HG02642 (cell line): ENCODE measurements around the gene LAMA2.

ENCODE experiments used
- ATAC-seq: cut with Tn5 transposase; IDR thresholded peaks from one replicate; pipeline ENCODE4 v1.9.1; 2021; ENCODE audit warnings: mild to moderate bottlenecking; ENCODE audit not compliant: unreplicated experiment, poor library complexity

The LAMA2 gene

DNA sequence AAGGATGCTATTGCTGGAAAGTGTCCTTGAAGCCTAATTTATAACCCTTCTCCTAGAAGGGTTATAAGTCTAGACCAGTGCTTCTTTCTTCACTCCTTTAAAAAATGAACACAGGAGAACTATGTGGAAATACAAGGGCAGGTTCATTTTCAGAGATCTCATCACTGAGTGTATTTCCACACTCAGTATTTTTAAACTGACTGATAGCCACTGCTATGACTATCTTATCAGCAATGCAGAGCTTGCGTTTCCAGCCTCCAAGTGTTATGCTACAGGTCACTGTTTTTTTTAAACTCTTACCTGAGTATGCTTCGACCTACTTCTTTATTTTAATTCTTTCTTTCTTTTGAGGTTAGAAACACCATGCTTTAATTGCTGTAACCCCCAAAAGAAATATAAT is 508.0 kb downstream of the LAMA2 start:
- no peak for ATAC-seq

DNA sequence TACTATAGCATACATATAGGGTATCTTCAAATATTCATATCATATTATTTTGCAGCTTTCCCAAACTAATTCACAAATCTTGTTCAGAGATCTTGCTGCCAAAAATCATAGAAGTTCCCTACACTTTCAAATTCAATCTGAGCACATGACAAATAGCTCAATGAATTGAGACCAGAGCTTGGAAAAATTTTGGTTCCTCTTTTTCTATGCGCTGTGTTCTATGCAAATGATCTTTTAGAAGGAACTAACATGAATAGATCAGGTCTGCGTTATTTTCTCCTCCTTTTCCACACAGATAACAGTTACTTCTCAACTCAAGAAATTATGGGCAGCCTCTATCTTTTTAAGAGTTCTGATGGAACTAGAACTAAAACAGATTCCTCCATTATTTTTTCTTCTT is 510.7 kb downstream of the LAMA2 start:
- ATAC-seq: peak; percentile 62

DNA sequence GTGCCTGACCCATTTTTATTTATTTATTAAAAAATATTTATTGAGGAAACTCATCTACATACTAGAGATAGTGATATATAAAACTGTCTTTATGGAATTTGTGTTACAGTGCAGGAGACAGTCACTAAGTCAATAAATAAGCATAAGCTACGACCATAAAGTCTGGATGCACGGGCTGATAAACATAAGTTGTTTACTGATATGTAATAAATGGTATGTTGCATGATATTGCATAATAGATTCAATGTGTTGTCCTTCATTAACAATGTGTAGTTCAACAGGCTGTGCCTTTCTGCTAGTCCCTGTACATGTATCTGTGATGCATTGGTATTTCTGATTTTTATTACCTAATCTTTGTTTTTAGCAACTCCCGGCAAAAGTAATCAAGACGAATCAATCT is 515.8 kb downstream of the LAMA2 start:
- ATAC-seq: no peak

DNA sequence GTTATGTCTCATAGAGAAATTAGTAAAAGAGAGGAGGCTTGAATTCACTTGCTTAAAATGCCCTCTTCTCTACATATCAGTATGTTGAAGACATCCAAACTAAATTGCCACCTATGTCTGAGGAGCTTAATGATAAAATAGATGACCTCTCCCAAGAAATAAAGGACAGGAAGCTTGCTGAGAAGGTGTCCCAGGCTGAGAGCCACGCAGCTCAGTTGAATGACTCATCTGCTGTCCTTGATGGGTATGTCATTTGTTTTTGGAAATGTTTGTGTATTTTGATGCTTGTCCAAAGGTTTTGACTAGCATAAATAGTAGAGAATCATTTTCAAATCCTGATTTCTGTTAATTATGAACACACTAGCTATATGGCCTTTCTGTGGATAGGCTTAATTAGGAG is 519.3 kb downstream of the LAMA2 start:
- no peak for ATAC-seq

DNA sequence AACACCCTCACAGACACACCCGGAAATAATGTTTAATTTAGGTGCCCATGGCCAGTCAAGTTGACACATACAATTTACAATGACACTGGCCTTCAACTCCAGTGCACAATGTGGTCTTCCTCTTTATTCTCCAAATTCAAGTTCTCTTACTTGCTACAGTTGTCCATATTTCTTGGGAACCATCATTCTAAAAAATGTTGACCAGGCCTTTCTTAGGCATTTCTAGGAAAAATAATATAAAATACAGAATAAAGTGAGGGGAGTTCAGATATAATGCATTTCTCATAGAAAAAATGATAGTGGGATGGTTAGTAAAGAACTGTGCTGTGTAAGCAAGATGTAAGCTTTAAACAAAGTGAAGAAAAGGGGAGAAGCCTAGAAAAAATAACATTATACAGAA is 528.2 kb downstream of the LAMA2 start:
- ATAC-seq: no peak

DNA sequence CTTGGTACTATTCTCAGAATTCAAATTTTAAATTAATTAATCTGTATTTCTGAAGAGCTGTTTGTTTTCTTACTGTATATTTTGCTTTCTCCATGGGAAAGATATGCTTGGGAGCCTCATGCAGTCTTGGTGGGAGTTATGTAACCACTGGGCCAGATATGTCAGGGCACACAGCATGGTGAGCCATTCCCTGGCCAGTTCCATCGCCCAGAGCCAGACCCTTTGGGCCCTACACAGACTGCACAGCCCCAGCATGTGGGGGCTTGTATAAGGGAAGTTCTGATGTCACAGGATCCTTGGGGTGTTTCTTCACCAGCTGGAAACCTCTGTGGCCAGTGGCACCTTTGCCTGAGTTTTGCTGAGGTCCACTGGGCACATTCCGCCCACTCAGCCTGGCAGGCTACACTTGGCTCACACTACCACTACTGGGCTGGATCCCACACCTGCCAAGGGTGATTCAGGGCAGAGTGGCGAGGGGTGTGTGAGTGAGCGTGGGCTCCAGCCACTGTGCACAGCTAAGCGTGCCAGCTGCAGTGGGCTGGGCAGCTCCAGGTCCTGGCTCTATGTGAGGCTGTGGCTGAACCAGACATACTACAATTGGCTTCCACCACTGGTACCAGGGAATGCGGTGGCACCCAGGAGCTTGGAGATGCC is 533.5 kb downstream of the LAMA2 start:
- no peak for ATAC-seq

DNA sequence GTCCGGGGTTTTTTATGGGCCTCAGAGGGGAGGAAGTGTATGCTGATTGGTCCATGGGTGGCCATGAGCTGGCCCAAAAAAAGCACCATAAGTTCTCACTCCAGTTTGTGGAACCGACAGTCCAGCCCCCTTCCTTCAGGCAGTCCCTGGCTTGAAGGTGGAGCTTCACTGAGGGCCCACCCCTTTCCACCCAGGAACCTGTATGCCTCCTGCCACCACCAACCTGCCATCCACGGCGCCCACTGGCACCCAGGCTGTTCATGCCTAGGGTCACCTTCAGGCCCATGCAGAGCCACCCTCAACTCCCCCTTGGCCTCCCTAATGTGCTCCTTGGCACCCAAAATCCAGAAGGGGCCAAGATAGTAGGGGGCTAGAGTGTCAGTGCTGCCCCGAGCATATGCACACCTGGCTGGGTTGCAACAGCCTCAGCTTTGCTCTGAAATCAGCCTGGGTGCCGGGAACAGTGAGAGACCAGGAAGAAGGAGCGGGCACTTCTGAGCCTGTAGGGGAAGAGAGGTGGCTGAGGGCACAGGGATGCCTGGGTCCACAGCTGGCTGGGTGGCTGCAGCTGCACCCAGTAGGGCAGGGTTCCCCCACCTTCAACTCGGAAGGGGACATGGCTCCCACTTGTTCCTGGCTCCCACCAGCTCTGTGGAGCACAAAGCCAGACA is 534.6 kb downstream of the LAMA2 start:
- no peak for ATAC-seq

DNA sequence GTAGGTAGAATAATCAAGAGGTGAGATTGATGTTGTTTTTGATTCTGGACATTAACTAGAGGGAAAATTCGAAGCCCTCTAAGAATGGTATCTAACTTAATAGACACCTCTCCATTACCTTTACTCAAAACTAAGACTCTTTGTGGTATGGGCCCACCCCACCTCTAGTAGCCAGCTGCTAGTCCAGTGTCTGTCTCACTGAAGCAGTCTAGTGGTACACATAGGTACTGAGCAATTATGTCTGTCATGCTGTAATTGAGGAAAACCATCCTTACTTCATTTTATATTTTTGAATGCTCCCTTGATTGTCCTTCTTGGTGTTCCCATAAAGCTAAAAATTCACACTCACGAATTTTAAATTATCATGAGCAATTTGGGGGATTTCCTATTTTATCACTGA is 536.4 kb downstream of the LAMA2 start:
- ATAC-seq: no peak

DNA sequence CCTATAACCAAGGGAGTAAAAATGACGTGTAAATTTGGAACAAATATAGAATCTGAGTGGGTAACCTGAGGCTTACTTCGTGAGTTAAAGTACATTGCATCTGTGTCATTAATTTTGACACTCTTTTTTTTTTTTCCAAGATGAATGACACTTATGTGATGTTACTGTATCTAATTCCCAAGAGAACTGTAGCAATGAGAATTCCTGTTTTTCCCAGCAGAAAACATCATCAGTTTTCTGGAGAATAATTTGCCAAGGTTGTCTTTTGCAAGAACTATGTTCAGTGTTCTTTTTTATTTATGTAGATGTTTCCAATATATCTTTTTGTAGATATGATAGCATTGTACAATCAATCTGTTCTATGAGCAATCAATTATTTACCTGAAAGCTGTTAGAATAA is 543.4 kb downstream of the LAMA2 start:
- ATAC-seq: no peak

DNA sequence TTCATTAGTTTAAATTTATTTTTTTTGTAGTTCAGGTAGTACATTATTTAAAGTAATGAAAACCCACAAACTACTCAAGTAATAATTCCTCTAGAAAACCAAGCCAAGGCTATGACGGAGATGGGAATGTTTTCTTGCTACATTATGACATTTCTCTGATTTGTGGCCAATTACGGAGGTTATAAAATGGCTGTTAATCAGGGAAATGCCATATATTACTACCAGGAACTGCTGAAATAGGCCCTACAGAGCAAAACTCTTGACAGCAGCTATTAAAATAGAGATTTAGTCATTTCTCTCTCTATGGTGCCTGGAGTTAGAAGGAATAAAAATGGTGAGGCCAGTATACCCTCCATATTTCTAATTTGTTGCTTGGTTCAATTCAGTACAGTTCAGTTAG is 547.0 kb downstream of the LAMA2 start:
- ATAC-seq: no peak

DNA sequence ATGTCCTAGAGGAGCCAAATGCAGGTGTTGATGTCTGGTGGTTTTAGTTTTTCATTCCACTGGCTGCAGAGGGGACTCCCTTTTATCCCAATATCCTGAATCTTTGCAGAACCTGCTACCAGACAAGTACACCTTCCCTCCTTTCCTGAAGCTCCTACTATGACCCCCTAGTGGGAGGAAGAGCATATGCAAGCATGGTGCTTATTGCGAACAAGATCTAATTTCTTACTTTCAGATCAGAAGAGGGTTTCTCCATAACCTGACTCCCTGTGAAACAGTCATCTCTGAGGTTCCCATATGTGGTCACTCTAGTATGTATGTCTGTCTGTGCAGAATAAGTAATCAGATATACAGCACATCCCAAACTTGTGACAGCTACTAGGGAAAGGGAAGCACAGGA is 549.8 kb downstream of the LAMA2 start:
- no peak for ATAC-seq

DNA sequence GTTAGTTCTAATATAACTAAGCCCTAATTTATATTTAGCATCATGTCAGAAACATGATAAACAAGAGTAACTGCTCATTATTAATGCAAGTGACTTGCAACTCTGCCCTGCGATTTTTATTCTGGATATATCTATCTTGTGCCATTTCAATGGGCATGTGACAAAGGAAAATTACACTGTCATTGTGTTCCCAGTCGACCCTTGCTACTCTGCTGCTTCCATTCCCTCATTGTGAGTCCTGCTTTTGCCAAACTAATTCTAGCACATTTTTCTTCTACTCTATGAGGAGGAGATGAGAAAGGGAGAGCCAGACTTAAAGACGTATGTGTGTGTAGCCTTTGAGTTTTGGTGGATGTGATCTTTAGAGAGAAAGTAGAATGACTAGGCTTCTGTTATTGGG is 551.2 kb downstream of the LAMA2 start:
- no peak for ATAC-seq

DNA sequence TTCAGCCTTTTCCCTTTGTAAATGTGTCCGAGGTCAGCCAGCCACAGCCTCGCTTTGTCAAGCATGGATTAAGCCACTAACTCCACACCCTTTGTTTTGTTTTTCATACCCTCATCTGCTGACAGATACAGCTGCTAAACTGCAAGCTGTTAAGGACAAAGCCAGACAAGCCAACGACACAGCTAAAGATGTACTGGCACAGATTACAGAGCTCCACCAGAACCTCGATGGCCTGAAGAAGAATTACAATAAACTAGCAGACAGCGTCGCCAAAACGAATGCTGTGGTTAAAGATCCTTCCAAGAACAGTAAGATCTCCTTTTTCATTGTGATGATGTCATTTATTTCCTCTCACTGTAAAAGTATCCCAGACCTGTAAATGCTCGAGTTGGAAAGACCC is 557.8 kb downstream of the LAMA2 start:
- ATAC-seq: no peak

DNA sequence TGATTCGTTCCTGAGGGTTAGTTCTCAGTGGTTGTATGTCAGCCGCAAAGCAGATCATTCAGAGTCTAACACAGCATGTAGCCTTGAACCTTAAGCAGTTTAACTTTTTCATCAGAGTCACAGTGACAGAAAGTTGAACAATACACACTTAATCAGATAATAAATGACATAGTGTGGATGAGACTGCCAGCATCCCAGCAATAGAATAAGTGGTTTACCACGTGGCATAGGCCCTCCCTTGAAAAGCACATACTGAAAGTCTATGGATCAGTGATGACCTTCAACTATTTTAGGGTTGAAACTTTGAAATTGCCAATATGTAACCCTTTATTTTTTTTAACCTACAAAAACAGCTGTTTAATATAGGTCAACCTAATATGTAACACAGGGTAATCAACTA is 561.7 kb downstream of the LAMA2 start:
- ATAC-seq: no peak

DNA sequence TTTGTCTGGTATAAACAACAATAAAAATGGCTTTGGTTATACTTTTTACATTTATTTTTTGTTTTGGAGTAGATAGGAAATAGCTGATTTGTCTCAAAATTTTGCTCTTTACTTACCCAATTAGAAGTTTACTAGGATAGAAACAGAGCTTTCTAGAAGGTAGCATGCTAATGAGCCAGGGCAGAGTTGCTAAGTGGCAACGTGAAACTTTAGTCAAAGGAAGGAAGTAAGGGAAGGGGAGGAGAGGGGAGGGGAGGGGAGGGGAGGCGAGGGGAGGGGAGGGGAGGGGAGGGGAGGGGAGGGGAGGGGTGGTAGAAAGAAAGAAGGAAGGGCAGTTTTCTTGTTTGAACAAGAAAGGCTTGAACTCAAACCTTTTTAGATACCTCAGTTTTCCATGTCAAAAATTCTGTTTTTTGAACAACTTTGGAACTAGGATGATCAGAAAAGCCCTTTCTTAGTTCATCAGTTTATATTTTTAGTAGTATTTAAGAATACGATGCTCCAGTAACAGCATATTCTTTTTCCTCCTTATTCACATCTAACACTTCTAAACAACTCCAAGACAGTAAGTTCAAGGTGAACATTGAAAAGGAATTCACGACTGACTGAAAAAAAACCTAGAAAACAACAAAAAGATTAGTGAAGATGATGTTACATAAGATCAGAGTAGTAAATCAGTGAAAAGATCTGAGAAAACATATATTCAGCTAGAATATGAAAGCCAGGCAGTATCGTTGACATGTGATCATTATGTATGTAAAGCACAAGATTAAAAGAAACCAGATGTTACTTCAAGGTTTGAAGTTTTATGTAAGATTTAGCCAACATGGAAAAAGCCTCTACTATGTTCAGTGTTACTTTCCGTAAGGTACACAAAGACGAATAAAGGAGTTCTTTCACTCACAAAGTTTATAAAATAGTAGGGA is 563.6 kb downstream of the LAMA2 start:
- ATAC-seq: no peak

DNA sequence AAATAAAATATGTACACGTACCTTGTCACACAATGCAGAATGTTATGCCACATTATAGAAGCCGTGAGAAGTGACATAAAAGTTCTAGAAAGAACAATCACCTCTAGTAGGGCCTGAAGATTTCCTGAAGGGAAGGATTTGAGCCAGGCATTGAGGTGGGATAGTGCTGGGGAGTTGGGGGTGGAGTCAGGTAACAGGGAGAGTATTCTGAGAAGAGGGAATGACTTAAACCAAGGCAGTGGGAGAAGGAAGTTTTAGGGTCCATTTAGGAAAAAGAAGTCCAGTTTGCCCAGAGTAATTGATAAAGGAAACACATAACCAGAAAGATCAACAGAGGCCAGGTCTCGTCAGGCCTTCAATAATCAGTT is 564.2 kb downstream of the LAMA2 start:
- no peak for ATAC-seq

DNA sequence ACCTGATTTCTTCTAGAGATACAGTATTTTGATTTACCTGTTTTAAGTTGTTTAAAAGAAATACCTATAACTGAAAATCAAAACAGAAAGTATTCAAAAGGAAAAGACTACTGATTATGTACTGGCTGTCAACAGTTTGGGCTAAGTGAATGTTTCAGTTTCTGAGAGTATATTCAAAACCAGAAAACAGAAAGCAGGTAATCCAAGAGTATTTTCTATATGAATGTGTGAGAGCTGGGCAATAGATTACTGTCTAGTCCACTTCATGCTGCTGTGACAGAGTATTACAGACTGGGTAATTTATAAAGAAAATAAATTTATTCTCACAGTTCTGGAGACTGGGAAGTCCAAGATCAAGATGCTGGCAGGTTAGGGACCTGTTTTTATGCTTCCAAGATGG is 566.0 kb downstream of the LAMA2 start:
- peak; percentile 90 for ATAC-seq

DNA sequence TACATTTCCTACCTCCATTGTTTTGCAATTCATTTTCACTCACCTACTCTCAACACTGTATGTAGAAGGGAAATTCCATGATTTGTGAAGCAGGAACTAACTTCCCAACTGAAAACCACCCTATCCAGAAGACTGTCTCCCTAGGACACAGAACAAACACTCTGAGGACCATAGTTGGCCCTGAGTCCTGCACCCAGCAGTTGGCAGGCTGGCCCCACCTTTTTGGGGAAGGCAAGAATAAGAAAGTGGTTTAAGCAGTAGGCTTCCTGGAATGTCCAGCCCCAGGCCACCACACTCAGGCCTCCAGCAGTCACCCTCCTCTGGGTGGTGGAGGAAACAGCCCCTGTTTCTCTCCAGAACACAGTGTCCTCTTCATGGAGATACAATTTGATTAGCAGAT is 568.2 kb downstream of the LAMA2 start:
- no peak for ATAC-seq

DNA sequence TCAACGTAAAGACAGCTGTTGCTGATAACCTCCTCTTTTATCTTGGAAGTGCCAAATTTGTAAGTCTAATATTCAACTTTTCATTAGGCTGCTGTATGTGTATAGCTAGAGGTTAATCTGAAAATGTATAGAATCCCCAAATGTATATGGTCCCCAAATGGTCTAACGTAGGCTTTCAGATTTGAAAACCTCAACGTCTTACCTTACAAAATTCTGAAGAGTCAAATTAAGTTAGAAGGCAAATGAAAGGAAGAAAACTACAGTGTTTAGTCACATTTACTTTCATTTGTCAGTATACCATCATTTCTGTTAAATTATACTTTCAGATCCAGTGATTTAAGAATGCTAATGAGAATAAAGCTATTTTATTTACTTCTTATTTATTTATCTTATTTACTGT is 570.1 kb downstream of the LAMA2 start:
- no peak for ATAC-seq

DNA sequence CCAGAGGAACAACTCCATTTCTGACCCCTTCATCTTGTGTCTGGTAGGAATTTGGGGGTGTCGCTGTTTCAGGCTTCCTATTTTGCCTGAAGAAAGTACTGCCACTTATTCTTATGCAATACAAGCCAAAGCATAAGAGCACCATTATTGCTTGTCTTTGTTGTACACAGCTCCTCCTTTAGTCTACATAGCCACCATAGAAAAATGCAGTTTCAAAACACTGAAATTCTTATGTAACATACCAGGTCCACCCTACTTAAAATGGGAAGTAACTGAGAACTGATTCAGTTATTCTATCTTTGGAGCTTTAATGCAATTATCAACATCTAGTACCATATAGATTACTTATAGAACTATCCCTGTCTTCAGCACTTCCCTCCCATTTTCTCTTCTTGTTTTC is 571.5 kb downstream of the LAMA2 start:
- ATAC-seq: no peak

DNA sequence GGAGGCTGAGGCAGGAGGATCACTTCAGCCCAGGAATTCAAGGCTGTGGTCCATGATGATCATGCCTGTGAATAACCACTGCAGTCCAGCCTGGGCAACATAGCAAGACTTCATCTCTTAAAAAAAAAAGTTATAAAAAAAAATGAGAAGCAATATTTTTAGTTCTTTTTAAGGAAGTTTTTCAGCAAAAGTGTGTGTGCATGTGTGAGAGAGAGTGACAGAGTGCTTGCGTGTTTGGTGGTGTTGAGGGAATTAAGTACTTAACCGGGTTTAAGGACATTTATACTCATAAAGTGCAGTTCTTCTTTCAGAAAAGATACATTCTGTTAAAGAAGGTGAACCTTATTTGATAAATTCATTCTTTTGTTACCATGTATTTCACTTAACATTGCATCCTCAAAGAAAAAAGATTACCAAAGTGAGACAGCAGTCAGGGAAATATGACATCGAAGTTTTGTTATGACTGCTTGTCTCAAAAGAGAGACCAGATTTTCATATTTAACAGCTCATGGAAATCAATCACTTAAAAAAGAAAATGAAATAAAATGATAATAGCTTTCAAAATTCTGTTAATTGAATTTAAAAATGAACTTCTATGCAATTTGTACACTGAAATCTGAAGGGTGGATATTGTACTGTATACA is 572.3 kb downstream of the LAMA2 start:
- ATAC-seq: no peak
